ENCODE data around the gene DOCK3. TPM values are rescaled to one million over a fixed set of nuclear protein-coding genes. Genes with fewer than 3 reads are reported as not detected.
A peak's percentile ranks its signal among the peaks of the same experiment; 100 is the strongest.
"Not testable (repeated sequence)": the region's sequence is repeated elsewhere in the genome, so short reads cannot be mapped to it uniquely, and the experiment has no call there.

Gene DOCK3
- total and polyA plus RNA-seq, 2 donors from 2014 or later, result 0.49 to 0.54 TPM

GRCh38 chr3:51358981-51359380 lies 684.3 kb downstream of the DOCK3 start:
- no peak overlapping the region for H3K4me3 ChIP-seq (ENCODE audit: low read length in 3 of 3)
- no peaks in the 10 kb centered on the region for H3K36me3 ChIP-seq (ENCODE audit: control insufficient read depth in 2 of 3, insufficient read depth in 3 of 3, low read length in 3 of 3)
- DNase-seq (no peak), FAIRE-seq (no peak)
- H3K27me3 ChIP-seq (ENCODE audit: control insufficient read depth, insufficient read depth, low read length), result no peaks in the 10 kb centered on the region
- H3K4me1 ChIP-seq (ENCODE audit: control insufficient read depth in 2 of 3, insufficient read depth in 2 of 3, low read depth in 1 of 3, low read length in 3 of 3), result no peaks in the 10 kb centered on the region
- H3K9ac ChIP-seq (ENCODE audit: low read length in 3 of 3), result no peak overlapping the region
- no peak overlapping the region for H3K27ac ChIP-seq (ENCODE audit: low read depth in 2 of 2, low read length in 2 of 2)
- no peaks in the 10 kb centered on the region for H3K9me3 ChIP-seq (ENCODE audit: control insufficient read depth in 2 of 3, insufficient read depth in 1 of 3, low read length in 3 of 3)
- intact Hi-C loops (cut with DNase I), result no loop called here
- TF ChIP-seq CTCF (IDR thresholded peaks at IDR 0.05; ENCODE audit: borderline replicate concordance, extremely low read depth, insufficient read depth), result no peak

- Histone ChIP-seq H3K9me3 (ENCODE audit: control insufficient read depth in 2 of 3, insufficient read depth in 1 of 3, low read length in 3 of 3) (no peaks in the 10 kb centered on the region), H3K9ac (ENCODE audit: low read length in 3 of 3) (no peak overlapping the region), H3K4me1 (ENCODE audit: control insufficient read depth in 2 of 3, insufficient read depth in 2 of 3, low read depth in 1 of 3, low read length in 3 of 3) (no peaks in the 10 kb centered on the region), H3K36me3 (ENCODE audit: control insufficient read depth in 2 of 3, insufficient read depth in 3 of 3, low read length in 3 of 3) (no peaks in the 10 kb centered on the region), H3K4me3 (ENCODE audit: low read length in 3 of 3) (no peak overlapping the region), H3K27me3 (ENCODE audit: control insufficient read depth, insufficient read depth, low read length) (no peaks in the 10 kb centered on the region), H3K27ac (ENCODE audit: low read depth in 2 of 2, low read length in 2 of 2) (no peak overlapping the region)
- DNase-seq, result no peak
- FAIRE-seq, result no peak
- intact Hi-C loops (cut with DNase I), result no loop called here
- TF ChIP-seq CTCF (IDR thresholded peaks at IDR 0.05; ENCODE audit: borderline replicate concordance, extremely low read depth, insufficient read depth), result no peak
Measured at GRCh38 chr3:51360806-51361205, 686.1 kb downstream of the DOCK3 start.

GRCh38 chr3:51361746-51362145 lies 687.0 kb downstream of the DOCK3 start:
- FAIRE-seq (no peak), DNase-seq (no peak)
- Histone ChIP-seq H3K9me3 (ENCODE audit: control insufficient read depth in 2 of 3, insufficient read depth in 1 of 3, low read length in 3 of 3) (no peaks in the 10 kb centered on the region), H3K4me1 (ENCODE audit: control insufficient read depth in 2 of 3, insufficient read depth in 2 of 3, low read depth in 1 of 3, low read length in 3 of 3) (no peaks in the 10 kb centered on the region), H3K27me3 (ENCODE audit: control insufficient read depth, insufficient read depth, low read length) (no peaks in the 10 kb centered on the region), H3K4me3 (ENCODE audit: low read length in 3 of 3) (no peak overlapping the region), H3K27ac (ENCODE audit: low read depth in 2 of 2, low read length in 2 of 2) (no peak overlapping the region), H3K9ac (ENCODE audit: low read length in 3 of 3) (no peak overlapping the region), H3K36me3 (ENCODE audit: control insufficient read depth in 2 of 3, insufficient read depth in 3 of 3, low read length in 3 of 3) (no peaks in the 10 kb centered on the region)
- TF ChIP-seq CTCF (IDR thresholded peaks at IDR 0.05; ENCODE audit: borderline replicate concordance, extremely low read depth, insufficient read depth), result no peak
- intact Hi-C loops (cut with DNase I), result no loop called here

GRCh38 chr3:51362476-51362875 lies 687.7 kb downstream of the DOCK3 start:
- Histone ChIP-seq H3K4me3 (ENCODE audit: low read length in 3 of 3) (no peak overlapping the region), H3K9me3 (ENCODE audit: control insufficient read depth in 2 of 3, insufficient read depth in 1 of 3, low read length in 3 of 3) (no peaks in the 10 kb centered on the region), H3K4me1 (ENCODE audit: control insufficient read depth in 2 of 3, insufficient read depth in 2 of 3, low read depth in 1 of 3, low read length in 3 of 3) (no peaks in the 10 kb centered on the region), H3K36me3 (ENCODE audit: control insufficient read depth in 2 of 3, insufficient read depth in 3 of 3, low read length in 3 of 3) (no peaks in the 10 kb centered on the region), H3K9ac (ENCODE audit: low read length in 3 of 3) (no peak overlapping the region), H3K27me3 (ENCODE audit: control insufficient read depth, insufficient read depth, low read length) (no peaks in the 10 kb centered on the region), H3K27ac (ENCODE audit: low read depth in 2 of 2, low read length in 2 of 2) (no peak overlapping the region)
- FAIRE-seq, result no peak
- DNase-seq, result no peak
- no peak for TF ChIP-seq CTCF (IDR thresholded peaks at IDR 0.05; ENCODE audit: borderline replicate concordance, extremely low read depth, insufficient read depth)
- intact Hi-C loops (cut with DNase I), result no loop called here

GRCh38 chr3:51368276-51368675 lies 693.5 kb downstream of the DOCK3 start:
- H3K4me1 ChIP-seq (ENCODE audit: control insufficient read depth in 2 of 3, insufficient read depth in 2 of 3, low read depth in 1 of 3, low read length in 3 of 3); H3K27me3 ChIP-seq (ENCODE audit: control insufficient read depth, insufficient read depth, low read length); H3K27ac ChIP-seq (ENCODE audit: low read depth in 2 of 2, low read length in 2 of 2); H3K36me3 ChIP-seq (ENCODE audit: control insufficient read depth in 2 of 3, insufficient read depth in 3 of 3, low read length in 3 of 3); H3K9ac ChIP-seq (ENCODE audit: low read length in 3 of 3); intact Hi-C loops (cut with DNase I); H3K4me3 ChIP-seq (ENCODE audit: low read length in 3 of 3); FAIRE-seq; H3K9me3 ChIP-seq (ENCODE audit: control insufficient read depth in 2 of 3, insufficient read depth in 1 of 3, low read length in 3 of 3): not testable (repeated sequence)
- peak in 1 of 5 donors; percentile 22 for DNase-seq

Data from kidney (tissue), 14 donors.